ENCODE results near the gene ADCY10.

DNA sequence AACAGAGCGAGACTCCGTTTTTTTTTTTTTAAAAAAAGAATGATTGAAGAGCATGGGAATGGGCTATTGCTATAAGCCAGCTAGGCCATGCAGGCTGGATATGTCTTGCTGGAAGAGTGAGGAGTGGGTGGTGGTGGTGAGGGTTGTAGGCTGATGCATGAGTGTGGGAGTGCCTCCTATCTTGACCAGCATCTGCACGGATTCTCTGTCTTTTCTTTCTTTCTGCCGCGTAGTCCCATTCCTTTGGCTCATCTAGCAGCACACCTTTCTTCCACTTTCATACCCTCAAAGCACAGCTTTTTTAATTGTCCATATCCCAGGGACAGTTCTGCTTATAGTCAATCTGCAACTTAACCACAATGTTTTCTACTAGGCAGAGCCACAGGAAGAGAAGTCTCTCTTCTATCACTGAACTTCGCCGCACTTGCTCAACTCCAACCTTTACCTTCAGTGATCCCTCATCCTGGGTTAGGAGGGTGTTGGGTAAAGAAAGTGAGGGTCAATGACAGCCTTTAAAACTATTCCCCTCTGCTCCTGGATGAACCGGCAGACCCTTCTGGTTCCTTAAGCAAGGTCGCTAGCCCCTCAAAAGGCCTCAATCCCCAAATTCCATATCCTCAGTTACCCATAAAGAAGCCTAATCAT lies 15.2 kb downstream of the ADCY10 start:
- TF ChIP-seq, protein P1, sequence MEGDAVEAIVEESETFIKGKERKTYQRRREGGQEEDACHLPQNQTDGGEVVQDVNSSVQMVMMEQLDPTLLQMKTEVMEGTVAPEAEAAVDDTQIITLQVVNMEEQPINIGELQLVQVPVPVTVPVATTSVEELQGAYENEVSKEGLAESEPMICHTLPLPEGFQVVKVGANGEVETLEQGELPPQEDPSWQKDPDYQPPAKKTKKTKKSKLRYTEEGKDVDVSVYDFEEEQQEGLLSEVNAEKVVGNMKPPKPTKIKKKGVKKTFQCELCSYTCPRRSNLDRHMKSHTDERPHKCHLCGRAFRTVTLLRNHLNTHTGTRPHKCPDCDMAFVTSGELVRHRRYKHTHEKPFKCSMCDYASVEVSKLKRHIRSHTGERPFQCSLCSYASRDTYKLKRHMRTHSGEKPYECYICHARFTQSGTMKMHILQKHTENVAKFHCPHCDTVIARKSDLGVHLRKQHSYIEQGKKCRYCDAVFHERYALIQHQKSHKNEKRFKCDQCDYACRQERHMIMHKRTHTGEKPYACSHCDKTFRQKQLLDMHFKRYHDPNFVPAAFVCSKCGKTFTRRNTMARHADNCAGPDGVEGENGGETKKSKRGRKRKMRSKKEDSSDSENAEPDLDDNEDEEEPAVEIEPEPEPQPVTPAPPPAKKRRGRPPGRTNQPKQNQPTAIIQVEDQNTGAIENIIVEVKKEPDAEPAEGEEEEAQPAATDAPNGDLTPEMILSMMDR (conservative IDR thresholded peaks at IDR 0.05) = no peak
- no peak for TF ChIP-seq EZH2 (IDR thresholded peaks at IDR 0.05; ENCODE audit: low read depth)
